ENCODE measurements around the gene TUBA3D.
"Not testable (repeated sequence)": the region's sequence is repeated elsewhere in the genome, so short reads cannot be mapped to it uniquely, and the experiment has no call there.

DNA sequence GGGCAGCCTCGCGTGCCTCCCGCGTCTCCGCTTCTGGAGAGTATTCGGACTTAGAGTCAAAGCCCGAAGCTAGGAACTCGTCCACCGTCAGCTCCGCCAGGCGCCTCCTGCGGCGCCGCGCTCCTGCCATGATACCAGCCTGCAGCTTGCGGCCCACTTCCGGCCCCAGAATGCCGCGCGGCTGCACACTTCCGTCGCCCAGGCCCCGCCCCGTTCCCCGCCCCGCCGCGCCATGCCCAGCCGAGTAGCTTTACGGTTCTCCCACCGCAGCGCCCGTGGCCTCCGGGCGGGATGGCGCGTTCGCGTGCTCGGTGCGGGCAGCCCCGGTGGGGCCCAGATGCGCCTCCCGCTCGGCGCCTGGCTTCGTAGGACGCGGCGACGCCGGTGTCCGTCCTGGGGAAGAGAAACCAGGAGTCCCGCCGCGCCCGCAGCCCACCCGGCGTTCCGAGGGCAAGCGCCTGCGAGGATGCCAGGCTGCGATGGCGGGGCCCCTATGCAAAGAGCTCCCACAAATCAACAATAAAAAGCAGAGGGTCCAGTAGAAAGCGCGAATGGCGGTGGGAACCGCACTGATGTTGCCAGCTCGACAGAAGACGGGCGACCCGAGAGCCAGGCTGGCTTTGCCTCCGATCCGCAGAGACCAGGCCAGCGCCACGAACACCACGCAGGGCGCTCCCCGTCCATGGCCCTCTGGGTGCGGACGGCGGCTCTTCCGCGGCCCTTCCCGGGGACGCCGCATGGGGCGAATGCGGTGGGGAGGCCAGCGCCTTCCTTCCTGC lies 31.0 kb upstream of the TUBA3D start:
- TF ChIP-seq, protein P1, sequence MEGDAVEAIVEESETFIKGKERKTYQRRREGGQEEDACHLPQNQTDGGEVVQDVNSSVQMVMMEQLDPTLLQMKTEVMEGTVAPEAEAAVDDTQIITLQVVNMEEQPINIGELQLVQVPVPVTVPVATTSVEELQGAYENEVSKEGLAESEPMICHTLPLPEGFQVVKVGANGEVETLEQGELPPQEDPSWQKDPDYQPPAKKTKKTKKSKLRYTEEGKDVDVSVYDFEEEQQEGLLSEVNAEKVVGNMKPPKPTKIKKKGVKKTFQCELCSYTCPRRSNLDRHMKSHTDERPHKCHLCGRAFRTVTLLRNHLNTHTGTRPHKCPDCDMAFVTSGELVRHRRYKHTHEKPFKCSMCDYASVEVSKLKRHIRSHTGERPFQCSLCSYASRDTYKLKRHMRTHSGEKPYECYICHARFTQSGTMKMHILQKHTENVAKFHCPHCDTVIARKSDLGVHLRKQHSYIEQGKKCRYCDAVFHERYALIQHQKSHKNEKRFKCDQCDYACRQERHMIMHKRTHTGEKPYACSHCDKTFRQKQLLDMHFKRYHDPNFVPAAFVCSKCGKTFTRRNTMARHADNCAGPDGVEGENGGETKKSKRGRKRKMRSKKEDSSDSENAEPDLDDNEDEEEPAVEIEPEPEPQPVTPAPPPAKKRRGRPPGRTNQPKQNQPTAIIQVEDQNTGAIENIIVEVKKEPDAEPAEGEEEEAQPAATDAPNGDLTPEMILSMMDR (IDR thresholded peaks at IDR 0.05; ENCODE audit: low read depth, low read length, poor library complexity, severe bottlenecking): not testable (repeated sequence)
- not testable (repeated sequence) for TF ChIP-seq EZH2phosphoT487 (IDR thresholded peaks at IDR 0.05; ENCODE audit: borderline replicate concordance, low read length)

All from DOHH2 (cell line).